SH-SY5Y (cell line): Measurements from ENCODE around the gene MGMT.

Experiments
- GATA2 ChIP-seq: IDR thresholded peaks from 2 replicates; pipeline ENCODE4 v1.6.1; 2011; ENCODE audit warnings: mild to moderate bottlenecking, low read depth, low read length
- GATA3 ChIP-seq: IDR thresholded peaks from 2 replicates; pipeline ENCODE4 v1.6.1; 2011; ENCODE audit warnings: low read depth, mild to moderate bottlenecking, low read length, moderate library complexity

- TF ChIP-seq GATA2: no peak
- no peak for TF ChIP-seq GATA3
These were observed 275.9 kb downstream of the MGMT start for GRCh38 chr10:129742742-129743550.
